Rectal smooth muscle tissue (tissue), 1 donor: ENCODE results near the gene ATG5.

Source experiments
- H3K27ac ChIP-seq: one replicate; pipeline ENCODE4 v1.7.0; 2013; ENCODE audit warnings: low read depth, low read length, inconsistent platforms
- H3K27me3 ChIP-seq: one replicate; pipeline ENCODE4 v1.7.0; 2013; ENCODE audit warnings: low read length; ENCODE audit not compliant: control insufficient read depth, insufficient read depth
- H3K36me3 ChIP-seq: one replicate; pipeline ENCODE4 v1.7.0; 2013; ENCODE audit warnings: low read length; ENCODE audit not compliant: control insufficient read depth, insufficient read depth
- H3K4me1 ChIP-seq: one replicate; pipeline ENCODE4 v1.7.0; 2013; ENCODE audit warnings: low read length; ENCODE audit not compliant: control insufficient read depth, insufficient read depth
- H3K4me3 ChIP-seq: one replicate; pipeline ENCODE4 v1.7.0; 2013; ENCODE audit warnings: low read length
- H3K9ac ChIP-seq: one replicate; pipeline ENCODE4 v1.7.0; 2013; ENCODE audit warnings: low read length

ATG5 gene

DNA sequence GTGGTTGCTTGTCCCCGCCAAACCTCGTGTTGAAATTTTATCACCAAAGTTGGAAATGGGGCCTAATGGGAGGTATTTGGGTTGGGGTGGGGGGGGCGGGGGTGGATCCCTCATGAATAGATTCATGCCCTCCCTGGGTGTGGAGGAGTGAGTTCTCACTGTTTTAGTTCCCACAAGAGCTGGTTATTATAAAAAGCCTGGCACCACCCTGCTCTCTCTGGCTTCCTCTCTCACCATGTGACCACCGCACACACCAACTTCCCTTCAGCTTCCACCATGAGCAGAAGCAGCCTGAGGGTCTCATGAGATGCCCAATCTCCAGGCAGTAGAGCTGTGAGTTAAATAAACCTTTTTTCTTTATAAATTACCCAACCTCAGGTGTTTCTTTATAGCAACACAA, 128.1 kb downstream of the ATG5 start:
- Histone ChIP-seq H3K4me3 (no peak overlapping the region), H3K27ac (no peak overlapping the region), H3K4me1 (no peaks in the 10 kb centered on the region), H3K36me3 (no peaks in the 10 kb centered on the region), H3K27me3 (no peaks in the 10 kb centered on the region), H3K9ac (no peak overlapping the region)

DNA sequence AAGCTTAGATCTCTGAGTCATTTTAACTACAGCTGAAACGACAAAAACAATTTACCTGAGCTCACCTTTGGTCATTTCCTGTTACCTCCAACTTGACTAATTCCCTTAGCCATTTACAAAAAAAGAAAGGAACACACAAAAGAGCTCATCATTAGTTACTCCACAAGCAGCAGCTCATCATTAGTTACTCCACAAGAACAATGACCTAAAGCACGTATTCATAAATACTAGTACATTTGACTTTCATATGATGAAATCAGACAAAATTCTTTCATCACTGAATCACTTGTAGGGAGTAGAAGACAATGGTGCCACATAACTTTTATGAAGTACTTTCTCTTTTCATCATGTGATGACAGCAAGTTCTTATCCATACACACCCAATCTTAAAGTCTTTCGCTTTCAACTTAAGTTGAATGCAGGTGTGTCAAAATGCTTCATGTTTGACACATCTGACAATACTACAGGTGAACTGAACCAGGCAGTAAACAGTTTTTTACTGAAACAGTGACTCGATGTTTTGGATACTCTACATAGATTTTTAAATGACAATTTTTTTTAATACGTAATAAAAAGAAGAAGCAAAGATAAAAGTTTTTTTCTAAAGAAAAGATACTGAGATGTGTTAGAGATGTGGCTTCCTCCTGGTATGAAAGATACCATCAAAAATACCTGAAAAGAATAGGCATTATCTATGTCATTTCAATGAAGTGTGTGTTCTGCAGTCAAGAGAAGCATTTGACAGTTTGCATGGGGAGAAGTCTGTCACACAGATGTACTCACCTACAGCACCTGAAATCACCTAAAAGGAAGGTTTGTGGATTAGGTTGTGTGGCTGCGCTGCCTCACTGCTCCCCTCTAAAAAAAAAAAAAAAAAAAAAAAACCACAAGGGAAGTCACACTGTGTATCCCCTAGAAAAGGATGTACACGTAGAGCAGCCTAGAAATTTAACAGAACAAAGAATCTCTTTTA, 130.3 kb downstream of the ATG5 start:
- no peaks in the 10 kb centered on the region for H3K4me1 ChIP-seq
- no peak overlapping the region for H3K9ac ChIP-seq
- H3K27ac ChIP-seq = no peak overlapping the region
- H3K36me3 ChIP-seq = no peaks in the 10 kb centered on the region
- no peak overlapping the region for H3K4me3 ChIP-seq
- no peaks in the 10 kb centered on the region for H3K27me3 ChIP-seq

DNA sequence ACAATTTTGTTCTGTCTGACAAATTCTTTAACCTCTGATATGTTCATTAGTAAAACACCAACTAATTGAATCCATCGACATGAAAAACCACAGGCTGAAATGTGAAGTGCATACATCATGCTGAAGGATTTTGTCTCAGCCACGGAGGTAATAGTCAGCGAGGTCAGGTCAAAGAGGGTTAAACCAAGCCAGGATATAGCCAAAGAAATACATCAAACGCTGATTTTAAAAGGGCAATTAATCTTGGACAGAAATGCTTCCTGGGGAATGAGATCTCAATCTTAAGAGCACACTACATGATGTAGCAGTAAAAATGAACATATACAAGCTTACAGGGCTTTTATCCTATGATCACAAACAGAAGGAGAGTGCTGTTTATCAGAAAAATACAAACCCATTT, 132.7 kb downstream of the ATG5 start:
- Histone ChIP-seq H3K4me3 (no peak overlapping the region), H3K27ac (no peak overlapping the region), H3K9ac (no peak overlapping the region), H3K36me3 (no peaks in the 10 kb centered on the region), H3K4me1 (no peaks in the 10 kb centered on the region), H3K27me3 (no peaks in the 10 kb centered on the region)

DNA sequence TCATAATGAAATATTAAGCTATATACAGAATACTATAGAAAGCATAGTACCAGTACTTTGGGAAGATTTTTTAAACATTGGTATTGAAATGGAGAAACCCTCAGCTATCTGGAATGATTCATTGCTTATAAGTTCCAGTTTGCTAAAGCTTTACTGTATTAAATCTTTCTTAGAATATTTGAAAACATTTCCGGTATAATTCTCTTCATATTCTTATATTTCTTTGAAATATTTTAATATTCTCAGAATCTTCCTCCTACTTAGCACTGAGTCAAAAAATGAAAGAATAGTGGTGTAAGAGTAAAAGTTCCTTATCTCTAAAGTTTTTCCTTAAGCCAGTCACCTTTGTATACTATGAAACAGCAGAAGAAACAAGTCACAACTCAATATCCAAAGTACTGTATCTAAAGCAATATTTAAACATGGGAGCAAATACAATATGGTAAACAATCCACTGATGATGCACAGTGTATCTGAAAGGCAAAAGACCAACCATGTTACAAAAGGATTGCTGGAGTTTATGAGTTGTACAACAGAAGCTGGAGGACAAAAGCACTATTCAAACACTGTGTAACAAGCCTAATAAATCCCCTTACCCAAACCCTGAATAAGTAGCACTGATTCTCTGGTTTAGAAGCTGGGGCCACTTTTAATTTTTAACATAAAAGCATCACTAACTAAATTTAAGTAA, 137.3 kb downstream of the ATG5 start:
- Histone ChIP-seq H3K9ac (no peak overlapping the region), H3K4me3 (no peak overlapping the region), H3K36me3 (no peaks in the 10 kb centered on the region), H3K27ac (no peak overlapping the region), H3K4me1 (no peaks in the 10 kb centered on the region), H3K27me3 (no peaks in the 10 kb centered on the region)

DNA sequence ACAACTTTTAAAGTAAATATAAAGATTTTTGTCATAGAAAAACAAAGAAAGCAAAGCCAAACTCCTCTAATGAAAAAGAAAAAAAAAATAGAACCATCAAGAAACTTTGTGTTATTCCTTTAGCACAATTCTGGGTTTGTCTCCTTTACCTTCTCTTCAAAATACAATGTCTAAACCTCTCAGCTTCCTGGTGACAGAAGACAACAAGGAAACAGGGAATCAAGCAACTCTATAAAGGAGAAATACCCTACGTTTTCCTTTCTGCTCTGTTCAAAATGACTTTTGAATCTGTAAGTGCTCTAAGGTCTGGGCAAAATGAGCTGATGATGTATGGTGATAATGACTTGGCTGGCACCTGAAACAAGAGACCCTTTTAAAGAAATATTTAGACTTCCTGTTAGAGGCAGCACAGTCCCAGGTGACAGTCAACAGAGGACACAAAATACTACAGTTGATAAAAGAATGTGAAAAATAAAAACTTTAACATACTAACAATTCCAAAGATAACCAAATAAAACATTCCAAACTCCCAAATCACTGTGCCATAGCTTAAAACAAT, 138.1 kb downstream of the ATG5 start:
- no peaks in the 10 kb centered on the region for H3K4me1 ChIP-seq
- no peaks in the 10 kb centered on the region for H3K27me3 ChIP-seq
- no peak overlapping the region for H3K9ac ChIP-seq
- no peak overlapping the region for H3K27ac ChIP-seq
- H3K4me3 ChIP-seq = no peak overlapping the region
- no peaks in the 10 kb centered on the region for H3K36me3 ChIP-seq

DNA sequence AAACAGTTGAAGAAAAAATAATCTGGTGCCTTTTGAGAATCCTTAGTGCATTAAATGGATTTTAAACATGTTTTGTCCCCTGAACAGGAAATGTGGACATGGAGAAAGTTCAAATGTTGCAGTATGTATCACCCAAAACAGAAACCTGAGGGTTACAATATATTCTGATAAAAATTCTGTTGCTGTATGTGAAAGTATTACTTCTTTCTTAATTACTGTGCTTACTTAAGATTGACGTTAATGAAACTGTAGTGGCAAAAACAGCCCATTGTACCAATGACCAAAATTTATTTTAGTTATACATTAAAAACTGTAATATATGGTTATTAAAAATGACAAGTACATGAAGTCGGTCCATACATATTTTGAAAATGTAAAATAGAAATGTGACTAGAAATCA, 138.8 kb downstream of the ATG5 start:
- Histone ChIP-seq H3K27ac (no peak overlapping the region), H3K4me1 (no peaks in the 10 kb centered on the region), H3K9ac (no peak overlapping the region), H3K27me3 (no peaks in the 10 kb centered on the region), H3K36me3 (no peaks in the 10 kb centered on the region), H3K4me3 (no peak overlapping the region)

DNA sequence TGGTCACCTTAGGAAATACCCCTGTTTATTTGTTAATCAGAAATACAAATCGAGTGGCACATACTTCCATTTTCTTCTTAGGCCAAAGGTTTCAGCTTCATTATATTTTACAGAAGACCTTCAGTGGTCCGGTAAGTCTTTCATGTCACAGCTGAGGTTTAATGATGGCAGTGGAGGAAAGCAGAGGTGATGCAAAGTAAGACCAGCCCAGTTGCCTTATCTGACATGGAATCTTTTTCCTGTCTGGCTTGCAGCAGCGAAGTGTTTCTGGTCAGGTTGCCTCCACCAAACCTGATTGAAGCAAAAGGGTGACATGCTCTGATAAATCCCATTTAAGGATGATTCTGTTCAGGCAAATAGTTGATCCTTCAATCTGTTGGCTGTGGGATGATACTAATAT, 139.4 kb downstream of the ATG5 start:
- H3K27ac ChIP-seq = no peak overlapping the region
- H3K9ac ChIP-seq = no peak overlapping the region

DNA sequence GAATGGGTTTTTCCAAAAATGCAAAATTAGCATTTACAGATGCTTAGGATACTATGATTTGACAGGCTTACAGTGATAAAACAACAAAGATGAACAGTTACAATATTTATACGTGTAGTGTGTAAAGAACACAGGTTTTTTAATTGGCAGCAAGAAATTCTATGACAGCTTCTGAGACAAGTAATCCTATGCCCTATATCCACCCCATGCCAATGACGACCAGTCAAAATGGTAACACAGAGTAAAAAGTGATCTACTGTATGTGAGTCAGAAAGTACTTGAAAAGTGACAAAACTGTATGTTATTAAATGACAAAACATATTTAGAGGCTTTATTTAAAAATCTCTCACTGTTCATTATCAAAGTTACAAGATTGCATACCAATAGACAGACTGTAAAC, 139.9 kb downstream of the ATG5 start:
- Histone ChIP-seq H3K36me3 (no peaks in the 10 kb centered on the region), H3K4me3 (no peak overlapping the region), H3K27ac (no peak overlapping the region), H3K27me3 (no peaks in the 10 kb centered on the region), H3K9ac (no peak overlapping the region), H3K4me1 (no peaks in the 10 kb centered on the region)

More for the DNA sequence above, 139.4 kb downstream of the ATG5 start:
- Histone ChIP-seq H3K4me3 (no peak overlapping the region), H3K27me3 (no peaks in the 10 kb centered on the region), H3K4me1 (no peaks in the 10 kb centered on the region), H3K36me3 (no peaks in the 10 kb centered on the region)

DNA sequence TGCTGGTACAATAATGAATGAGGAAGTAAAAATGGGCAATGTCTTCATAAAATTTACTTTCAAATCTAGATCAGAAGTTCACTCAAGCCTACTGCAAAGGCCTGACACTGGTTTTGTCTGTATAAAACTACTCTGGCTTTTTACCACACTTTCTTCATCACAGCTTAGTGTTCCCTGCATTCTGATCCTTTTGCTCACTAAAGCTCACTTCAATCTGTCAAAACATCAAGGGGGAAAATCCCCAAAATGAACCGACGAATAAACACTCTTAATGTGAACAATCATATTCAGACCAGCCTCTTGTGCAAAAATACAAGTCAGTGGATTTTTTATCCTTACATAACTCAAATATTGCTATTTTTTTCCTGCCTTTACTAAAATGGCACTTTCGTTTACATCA, 140.9 kb downstream of the ATG5 start:
- Histone ChIP-seq H3K27ac (no peak overlapping the region), H3K4me3 (no peak overlapping the region), H3K9ac (no peak overlapping the region), H3K4me1 (no peaks in the 10 kb centered on the region), H3K27me3 (no peaks in the 10 kb centered on the region), H3K36me3 (no peaks in the 10 kb centered on the region)

DNA sequence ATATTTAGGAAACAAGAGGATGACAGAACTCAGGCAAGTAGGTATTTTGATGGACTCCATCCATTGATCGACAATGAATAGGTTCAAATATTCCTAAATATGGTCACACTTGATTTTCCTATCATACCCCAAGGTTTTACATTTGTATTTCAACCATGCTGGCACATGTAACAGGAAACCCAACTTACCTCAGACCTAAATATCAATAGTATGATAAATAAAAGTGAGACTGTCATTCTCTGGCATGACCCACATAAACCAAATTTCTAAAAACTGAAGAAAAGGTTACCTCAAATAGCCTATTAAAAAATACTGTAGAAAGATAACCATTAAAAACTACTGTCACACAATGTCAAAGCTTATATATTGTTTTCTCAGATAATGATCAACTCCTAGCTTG, 142.1 kb downstream of the ATG5 start:
- H3K36me3 ChIP-seq = no peaks in the 10 kb centered on the region
- no peak overlapping the region for H3K4me3 ChIP-seq
- no peak overlapping the region for H3K9ac ChIP-seq
- H3K4me1 ChIP-seq = no peaks in the 10 kb centered on the region
- no peak overlapping the region for H3K27ac ChIP-seq
- H3K27me3 ChIP-seq = no peaks in the 10 kb centered on the region

DNA sequence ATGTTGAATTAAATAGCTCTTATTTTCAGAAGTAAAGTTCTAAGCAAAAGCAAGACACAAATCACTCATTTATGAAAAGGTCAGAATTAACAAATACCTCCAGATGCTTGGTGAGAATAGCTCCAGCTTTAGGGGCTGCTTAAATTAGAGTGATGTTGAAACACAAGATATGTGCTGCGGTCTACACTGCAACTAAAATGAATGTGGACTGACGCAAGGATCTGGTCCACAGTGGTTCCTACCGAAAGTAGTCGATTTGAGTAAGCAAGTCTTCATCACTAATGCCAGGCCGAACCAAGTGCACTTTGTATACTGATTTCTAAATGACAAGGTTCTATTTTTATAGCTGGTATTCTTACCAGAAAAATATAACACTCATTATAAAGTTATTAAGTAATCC, 143.1 kb downstream of the ATG5 start:
- H3K9ac ChIP-seq = no peak overlapping the region
- no peaks in the 10 kb centered on the region for H3K27me3 ChIP-seq
- no peak overlapping the region for H3K27ac ChIP-seq
- no peak overlapping the region for H3K4me3 ChIP-seq
- H3K4me1 ChIP-seq = no peaks in the 10 kb centered on the region
- no peaks in the 10 kb centered on the region for H3K36me3 ChIP-seq

DNA sequence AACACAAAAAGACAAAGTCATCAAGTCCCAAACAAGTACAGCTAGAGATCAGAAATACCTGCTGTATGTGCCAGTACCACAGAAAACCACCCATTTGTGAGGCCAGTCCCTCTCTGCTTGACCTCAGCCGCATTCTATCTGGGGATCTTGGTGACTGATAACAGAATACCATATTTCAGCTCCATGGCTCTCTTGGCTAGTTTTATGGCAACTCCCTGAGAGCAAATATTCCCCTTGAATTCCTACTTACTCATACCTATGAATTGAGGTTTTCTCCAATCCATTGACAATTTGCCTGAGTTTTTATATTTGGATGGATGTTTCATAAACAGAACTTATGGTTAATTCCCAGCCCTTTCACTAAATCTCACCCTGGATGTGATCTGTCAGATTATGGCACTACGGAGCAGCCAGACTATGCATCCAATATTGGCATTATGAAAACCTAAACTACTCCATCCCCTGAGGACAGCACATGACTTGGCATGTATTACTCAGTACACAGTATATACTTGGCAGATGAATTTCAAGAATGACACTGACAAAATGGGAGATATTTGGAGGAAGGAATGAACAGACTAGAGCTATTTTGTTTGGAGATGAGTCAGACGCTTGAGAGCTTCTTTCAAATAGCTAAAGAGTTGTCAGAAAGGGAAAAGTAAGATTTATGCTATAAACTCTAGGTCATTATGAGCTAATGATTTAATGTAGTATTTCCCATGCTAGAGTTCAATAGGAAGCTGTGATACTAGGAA, 143.7 kb downstream of the ATG5 start:
- no peaks in the 10 kb centered on the region for H3K36me3 ChIP-seq
- no peaks in the 10 kb centered on the region for H3K4me1 ChIP-seq
- no peak overlapping the region for H3K4me3 ChIP-seq
- no peak overlapping the region for H3K9ac ChIP-seq
- H3K27ac ChIP-seq = no peak overlapping the region
- no peaks in the 10 kb centered on the region for H3K27me3 ChIP-seq
